ENCODE measurements around the gene WWOX. TPM values are rescaled to one million over a fixed set of nuclear protein-coding genes. Genes with fewer than 3 reads are reported as not detected.
A peak's percentile ranks its signal among the peaks of the same experiment; 100 is the strongest.

Gene WWOX
- total RNA-seq, 2 donors from 2014 or later: 10.6 to 13.1 TPM

GRCh38 chr16:79076047-79076767 lies 976.8 kb downstream of the WWOX start:
- intact Hi-C loops (cut with DNase I, micrococcal nuclease): no loop called here
- ATAC-seq: no peak
- DNase-seq: no peak

GRCh38 chr16:79077346-79077745 lies 977.9 kb downstream of the WWOX start:
- ATAC-seq (no peak), DNase-seq (no peak)
- intact Hi-C loops (cut with DNase I, micrococcal nuclease): no loop called here

- intact Hi-C loops (cut with DNase I, micrococcal nuclease): no loop called here
Measured at GRCh38 chr16:79079656-79080420, 980.4 kb downstream of the WWOX start.

GRCh38 chr16:79081297-79082066 lies 982.0 kb downstream of the WWOX start:
- peak; percentile 65 for ATAC-seq
- DNase-seq: no peak
- intact Hi-C loops (cut with DNase I, micrococcal nuclease): no loop called here

More at GRCh38 chr16:79079656-79080420, 980.4 kb downstream of the WWOX start:
- ATAC-seq: no peak
- DNase-seq: no peak

GRCh38 chr16:79082970-79083369 lies 983.5 kb downstream of the WWOX start:
- DNase-seq (no peak), ATAC-seq (no peak)
- intact Hi-C loops (cut with DNase I, micrococcal nuclease): no loop called here

- ATAC-seq (no peak), DNase-seq (no peak)
- intact Hi-C loops (cut with DNase I, micrococcal nuclease): no loop called here
Measured at GRCh38 chr16:79083508-79084299, 984.2 kb downstream of the WWOX start.

- ATAC-seq: no peak
- intact Hi-C loops (cut with DNase I, micrococcal nuclease): no loop called here
- DNase-seq: no peak
Measured at GRCh38 chr16:79088971-79089370, 989.5 kb downstream of the WWOX start.

GRCh38 chr16:79089735-79090284 lies 990.4 kb downstream of the WWOX start:
- DNase-seq (peak; percentile 15 to 34), ATAC-seq (no peak)
- intact Hi-C loops (cut with DNase I, micrococcal nuclease): no loop called here

GRCh38 chr16:79090966-79091365 lies 991.5 kb downstream of the WWOX start:
- no peak for ATAC-seq
- intact Hi-C loops (cut with DNase I, micrococcal nuclease): no loop called here
- no peak for DNase-seq

- intact Hi-C loops (cut with DNase I, micrococcal nuclease): no loop called here
- DNase-seq: no peak
- ATAC-seq: no peak
Measured at GRCh38 chr16:79092846-79093245, 993.4 kb downstream of the WWOX start.

- intact Hi-C loops (cut with DNase I, micrococcal nuclease): no loop called here
Measured at GRCh38 chr16:79093554-79093967, 994.1 kb downstream of the WWOX start.

GRCh38 chr16:79096246-79096645 lies 996.8 kb downstream of the WWOX start:
- ATAC-seq (no peak), DNase-seq (no peak)
- intact Hi-C loops (cut with DNase I, micrococcal nuclease): no loop called here

More at GRCh38 chr16:79093554-79093967, 994.1 kb downstream of the WWOX start:
- ATAC-seq (no peak), DNase-seq (peak in 1 of 2 donors; percentile 29)

- intact Hi-C loops (cut with DNase I, micrococcal nuclease): no loop called here
- DNase-seq: no peak
Measured at GRCh38 chr16:79097166-79097565, 997.7 kb downstream of the WWOX start.

GRCh38 chr16:79097771-79098170 lies 998.3 kb downstream of the WWOX start:
- ATAC-seq: no peak
- DNase-seq: no peak
- intact Hi-C loops (cut with DNase I, micrococcal nuclease): no loop called here

More at GRCh38 chr16:79097166-79097565, 997.7 kb downstream of the WWOX start:
- ATAC-seq: no peak

GRCh38 chr16:79098907-79099306 lies 999.5 kb downstream of the WWOX start:
- intact Hi-C loops (cut with DNase I, micrococcal nuclease): no loop called here
- ATAC-seq: no peak
- DNase-seq: no peak

GRCh38 chr16:79099716-79100115 lies 1000.3 kb downstream of the WWOX start:
- DNase-seq (no peak), ATAC-seq (no peak)
- intact Hi-C loops (cut with DNase I, micrococcal nuclease): no loop called here

GRCh38 chr16:79100447-79100846 lies 1001.0 kb downstream of the WWOX start:
- ATAC-seq: no peak
- intact Hi-C loops (cut with DNase I, micrococcal nuclease): no loop called here
- DNase-seq: no peak

- DNase-seq (no peak), ATAC-seq (no peak)
- intact Hi-C loops (cut with DNase I, micrococcal nuclease): no loop called here
Measured at GRCh38 chr16:79101491-79101890, 1002.0 kb downstream of the WWOX start.
